CD4-positive, alpha-beta T cell treated with Interleukin-10 for 1 hour (primary cell): ENCODE data around the gene PRKACB.
A peak's percentile ranks its signal among the peaks of the same experiment; 100 is the strongest.
"Not testable (repeated sequence)": the region's sequence is repeated elsewhere in the genome, so short reads cannot be mapped to it uniquely, and the experiment has no call there.

ENCODE experiments used
- DNase-seq: peaks from one replicate; pipeline ENCODE4 v3.0.0-alpha.2; 2020

PRKACB gene

GRCh38 chr1:84224905-84225304, 80.8 kb downstream of the PRKACB start:
- DNase-seq: no peak

- DNase-seq: no peak
These were observed 81.6 kb downstream of the PRKACB start for GRCh38 chr1:84225646-84226045.

GRCh38 chr1:84232676-84233075, 88.6 kb downstream of the PRKACB start:
- not testable (repeated sequence) for DNase-seq

- no peak for DNase-seq
These were observed 92.2 kb downstream of the PRKACB start for GRCh38 chr1:84236256-84236655.

- no peak for DNase-seq
These were observed 98.6 kb downstream of the PRKACB start for GRCh38 chr1:84242641-84243040.

GRCh38 chr1:84245563-84245962, 101.5 kb downstream of the PRKACB start:
- no peak for DNase-seq

- no peak for DNase-seq
These were observed 102.1 kb downstream of the PRKACB start for GRCh38 chr1:84246213-84246612.

GRCh38 chr1:84247425-84248220, 103.6 kb downstream of the PRKACB start:
- peak; percentile 21 for DNase-seq

GRCh38 chr1:84250668-84251067, 106.6 kb downstream of the PRKACB start:
- DNase-seq: no peak

- DNase-seq: no peak
These were observed 109.0 kb downstream of the PRKACB start for GRCh38 chr1:84253036-84253435.

GRCh38 chr1:84253891-84254290, 109.8 kb downstream of the PRKACB start:
- DNase-seq: no peak

GRCh38 chr1:84254703-84255238, 110.7 kb downstream of the PRKACB start:
- DNase-seq: no peak

- no peak for DNase-seq
These were observed 111.5 kb downstream of the PRKACB start for GRCh38 chr1:84255582-84255981.

GRCh38 chr1:84257617-84258016, 113.5 kb downstream of the PRKACB start:
- no peak for DNase-seq

GRCh38 chr1:84259376-84259775, 115.3 kb downstream of the PRKACB start:
- no peak for DNase-seq

- DNase-seq: no peak
These were observed 115.9 kb downstream of the PRKACB start for GRCh38 chr1:84259989-84260388.

GRCh38 chr1:84260852-84261518, 116.9 kb downstream of the PRKACB start:
- DNase-seq: no peak

- no peak for DNase-seq
These were observed 120.9 kb downstream of the PRKACB start for GRCh38 chr1:84264961-84265360.

GRCh38 chr1:84265867-84266266, 121.8 kb downstream of the PRKACB start:
- no peak for DNase-seq

- no peak for DNase-seq
These were observed 122.7 kb downstream of the PRKACB start for GRCh38 chr1:84266748-84267147.

- no peak for DNase-seq
These were observed 123.4 kb downstream of the PRKACB start for GRCh38 chr1:84267476-84267875.

GRCh38 chr1:84268346-84268745, 124.3 kb downstream of the PRKACB start:
- DNase-seq: no peak

- no peak for DNase-seq
These were observed 125.2 kb downstream of the PRKACB start for GRCh38 chr1:84269306-84269705.

GRCh38 chr1:84271441-84272151, 127.5 kb downstream of the PRKACB start:
- peak; percentile 3 for DNase-seq
